SJCRH30 (cell line): ENCODE results near the gene CETN1. TPM values are rescaled to one million over a fixed set of nuclear protein-coding genes. Genes with fewer than 3 reads are reported as not detected.
A peak's percentile ranks its signal among the peaks of the same experiment; 100 is the strongest.

Source experiments
- DNase-seq, 2 experiments: peaks; one replicate each; pipeline ENCODE4 v3.0.0-alpha.2; 2015 to 2020
- H3K27ac ChIP-seq: fragments of 250-450 bp; sonication (Bioruptor Pico); 2 replicates; pipeline ENCODE4 v1.5.1; 2020; ENCODE audit warnings: mild to moderate bottlenecking, moderate library complexity
- H3K27me3 ChIP-seq: fragments of 250-450 bp; sonication (Bioruptor Pico); 2 replicates; pipeline ENCODE4 v1.5.1; 2020; ENCODE audit warnings: mild to moderate bottlenecking, moderate library complexity
- H3K36me3 ChIP-seq: fragments of 250-450 bp; sonication (Bioruptor Pico); 2 replicates; pipeline ENCODE4 v1.5.1; 2020; ENCODE audit warnings: mild to moderate bottlenecking, moderate library complexity
- H3K4me1 ChIP-seq: fragments of 250-450 bp; sonication (Bioruptor Pico); 2 replicates; pipeline ENCODE4 v1.5.1; 2020; ENCODE audit warnings: mild to moderate bottlenecking, moderate library complexity
- H3K4me3 ChIP-seq: fragments of 250-450 bp; sonication (Bioruptor Pico); 2 replicates; pipeline ENCODE4 v1.5.1; 2020; ENCODE audit warnings: mild to moderate bottlenecking, moderate library complexity
- H3K9me3 ChIP-seq: fragments of 250-450 bp; sonication (Bioruptor Pico); replicated peaks from 2 replicates; pipeline ENCODE4 v1.5.1; 2020; ENCODE audit warnings: mild to moderate bottlenecking, moderate library complexity
- total RNA-seq: library from RNA; depleted of rRNA; stranded (reverse); fragments of >200 nt; shearing (Covaris generic); gene quantifications from 2 replicates; pipeline ENCODE4 v1.2.3, GENCODE V29; 2014; rRNA removed

CETN1 gene
- not detected in 2 replicates for total RNA-seq

GRCh38 chr18:580154-580553, at the start of gene CETN1:
Gene CETN1 (plus strand): TSS chr18:580380. CDS start chr18:580409, 29 bp downstream.
- Histone ChIP-seq H3K36me3 (no peaks in the 10 kb centered on the region), H3K9me3 (no peaks in the 10 kb centered on the region), H3K4me3 (no peak within 1 kb of the TSS), H3K27me3 (no peaks in the 10 kb centered on the region), H3K4me1 (peaks cover 8% of the 10 kb centered on the region; the same call in 1 of the 2 replicates), H3K27ac (peak within 1 kb of the TSS; percentile 21; the same call in 1 of the 2 replicates)
- DNase-seq, result no peak

- Histone ChIP-seq H3K36me3 (no peaks in the 10 kb centered on the region), H3K9me3 (no peaks in the 10 kb centered on the region), H3K27ac (no peak overlapping the region), H3K4me3 (no peak overlapping the region), H3K4me1 (no peaks in the 10 kb centered on the region), H3K27me3 (no peaks in the 10 kb centered on the region)
- DNase-seq, result no peak
Measured at GRCh38 chr18:532018-532417, 48.2 kb upstream of the CETN1 start.

- H3K27ac ChIP-seq, result no peak overlapping the region
- H3K36me3 ChIP-seq, result no peaks in the 10 kb centered on the region
- H3K4me1 ChIP-seq, result no peaks in the 10 kb centered on the region
- no peaks in the 10 kb centered on the region for H3K27me3 ChIP-seq
- no peak for DNase-seq
- no peak overlapping the region for H3K4me3 ChIP-seq
- no peaks in the 10 kb centered on the region for H3K9me3 ChIP-seq
Measured at GRCh38 chr18:532632-533031, 47.5 kb upstream of the CETN1 start.

GRCh38 chr18:533995-534601, 46.1 kb upstream of the CETN1 start:
- no peaks in the 10 kb centered on the region for H3K9me3 ChIP-seq
- no peaks in the 10 kb centered on the region for H3K27me3 ChIP-seq
- H3K27ac ChIP-seq, result no peak overlapping the region
- no peak for DNase-seq
- no peaks in the 10 kb centered on the region for H3K4me1 ChIP-seq
- no peak overlapping the region for H3K4me3 ChIP-seq
- H3K36me3 ChIP-seq, result no peaks in the 10 kb centered on the region

- DNase-seq, result no peak
- H3K27ac ChIP-seq, result no peak overlapping the region
Measured at GRCh38 chr18:543447-544078, 36.6 kb upstream of the CETN1 start.

GRCh38 chr18:549967-550366, 30.2 kb upstream of the CETN1 start:
- H3K27me3 ChIP-seq, result no peaks in the 10 kb centered on the region
- no peaks in the 10 kb centered on the region for H3K36me3 ChIP-seq
- H3K9me3 ChIP-seq, result no peaks in the 10 kb centered on the region
- no peak for DNase-seq
- H3K4me1 ChIP-seq, result no peaks in the 10 kb centered on the region
- no peak overlapping the region for H3K4me3 ChIP-seq
- H3K27ac ChIP-seq, result no peak overlapping the region

More at GRCh38 chr18:543447-544078, 36.6 kb upstream of the CETN1 start:
- no peaks in the 10 kb centered on the region for H3K27me3 ChIP-seq
- H3K4me1 ChIP-seq, result no peaks in the 10 kb centered on the region
- no peak overlapping the region for H3K4me3 ChIP-seq
- no peaks in the 10 kb centered on the region for H3K36me3 ChIP-seq
- H3K9me3 ChIP-seq, result no peaks in the 10 kb centered on the region

GRCh38 chr18:551404-552061, 28.6 kb upstream of the CETN1 start:
- Histone ChIP-seq H3K36me3 (no peaks in the 10 kb centered on the region), H3K27ac (no peak overlapping the region), H3K4me3 (no peak overlapping the region), H3K27me3 (no peaks in the 10 kb centered on the region), H3K4me1 (no peaks in the 10 kb centered on the region), H3K9me3 (no peaks in the 10 kb centered on the region)
- DNase-seq, result no peak

GRCh38 chr18:555705-556457, 24.3 kb upstream of the CETN1 start:
- DNase-seq, result no peak
- Histone ChIP-seq H3K4me3 (no peak overlapping the region), H3K36me3 (no peaks in the 10 kb centered on the region), H3K27me3 (no peaks in the 10 kb centered on the region), H3K27ac (no peak overlapping the region), H3K9me3 (no peaks in the 10 kb centered on the region), H3K4me1 (no peaks in the 10 kb centered on the region)

GRCh38 chr18:564708-565561, 15.2 kb upstream of the CETN1 start:
- Histone ChIP-seq H3K27me3 (no peaks in the 10 kb centered on the region), H3K9me3 (no peaks in the 10 kb centered on the region), H3K4me1 (no peaks in the 10 kb centered on the region), H3K36me3 (no peaks in the 10 kb centered on the region), H3K27ac (no peak overlapping the region), H3K4me3 (no peak overlapping the region)
- DNase-seq, result no peak

- Histone ChIP-seq H3K27me3 (no peaks in the 10 kb centered on the region), H3K4me1 (no peaks in the 10 kb centered on the region), H3K27ac (no peak overlapping the region), H3K4me3 (no peak overlapping the region), H3K9me3 (no peaks in the 10 kb centered on the region), H3K36me3 (no peaks in the 10 kb centered on the region)
- DNase-seq, result no peak
Measured at GRCh38 chr18:565562-566061, 14.6 kb upstream of the CETN1 start.

- Histone ChIP-seq H3K27ac (no peak overlapping the region), H3K4me1 (no peaks in the 10 kb centered on the region), H3K9me3 (no peaks in the 10 kb centered on the region), H3K36me3 (no peaks in the 10 kb centered on the region), H3K4me3 (no peak overlapping the region), H3K27me3 (no peaks in the 10 kb centered on the region)
- no peak for DNase-seq
Measured at GRCh38 chr18:567122-567521, 13.1 kb upstream of the CETN1 start.

GRCh38 chr18:568731-569130, 11.4 kb upstream of the CETN1 start:
- no peaks in the 10 kb centered on the region for H3K36me3 ChIP-seq
- no peak for DNase-seq
- H3K9me3 ChIP-seq, result no peaks in the 10 kb centered on the region
- H3K27ac ChIP-seq, result no peak overlapping the region
- no peaks in the 10 kb centered on the region for H3K27me3 ChIP-seq
- no peak overlapping the region for H3K4me3 ChIP-seq
- H3K4me1 ChIP-seq, result no peaks in the 10 kb centered on the region

GRCh38 chr18:570256-570655, 9.9 kb upstream of the CETN1 start:
- H3K9me3 ChIP-seq, result no peaks in the 10 kb centered on the region
- DNase-seq, result no peak

GRCh38 chr18:570697-571096, 9.5 kb upstream of the CETN1 start:
- H3K4me1 ChIP-seq, result no peaks in the 10 kb centered on the region
- H3K27me3 ChIP-seq, result no peaks in the 10 kb centered on the region
- DNase-seq, result no peak
- no peaks in the 10 kb centered on the region for H3K36me3 ChIP-seq
- H3K4me3 ChIP-seq, result no peak overlapping the region
- no peak overlapping the region for H3K27ac ChIP-seq
- no peaks in the 10 kb centered on the region for H3K9me3 ChIP-seq

More at GRCh38 chr18:570256-570655, 9.9 kb upstream of the CETN1 start:
- Histone ChIP-seq H3K4me3 (no peak overlapping the region), H3K27ac (no peak overlapping the region), H3K36me3 (no peaks in the 10 kb centered on the region), H3K27me3 (no peaks in the 10 kb centered on the region), H3K4me1 (no peaks in the 10 kb centered on the region)
